ENCODE measurements around the gene LCN1.

GRCh38 chr9:135512904-135513303 lies 8.3 kb upstream of the LCN1 start:
- TF ChIP-seq CTCF (conservative IDR thresholded peaks at IDR 0.05; ENCODE audit: low read depth, low read length) (no peak), EZH2phosphoT487 (IDR thresholded peaks at IDR 0.05; ENCODE audit: borderline replicate concordance, low read length) (no peak), EZH2 (IDR thresholded peaks at IDR 0.05; ENCODE audit: low read length, unreplicated experiment) (no peak)

Measured in PC-3 (cell line).